Activated CD4-positive, alpha-beta T cell treated with anti-CD3 and anti-CD28 coated beads, Interleukin-2, amount 50 U/mL, for 4 hours (primary cell): Measurements from ENCODE around the gene DNAH6.
"Not testable (repeated sequence)": the region's sequence is repeated elsewhere in the genome, so short reads cannot be mapped to it uniquely, and the experiment has no call there.

Experiments
- DNase-seq, 2 experiments: peaks; one replicate each; pipeline ENCODE4 v3.0.0-alpha.2; 2020

DNAH6 gene

GRCh38 chr2:84757648-84758047 lies 241.3 kb downstream of the DNAH6 start:
- DNase-seq, result no peak

- DNase-seq, result no peak
Observed at GRCh38 chr2:84766791-84767190, 250.5 kb downstream of the DNAH6 start.

- no peak for DNase-seq
Observed at GRCh38 chr2:84768840-84769239, 252.5 kb downstream of the DNAH6 start.

- no peak for DNase-seq
Observed at GRCh38 chr2:84770280-84770679, 254.0 kb downstream of the DNAH6 start.

GRCh38 chr2:84771251-84771650 lies 255.0 kb downstream of the DNAH6 start:
- DNase-seq, result no peak

- DNase-seq, result not testable (repeated sequence)
Observed at GRCh38 chr2:84773562-84773961, 257.3 kb downstream of the DNAH6 start.

- no peak for DNase-seq
Observed at GRCh38 chr2:84776011-84776410, 259.7 kb downstream of the DNAH6 start.

GRCh38 chr2:84778911-84779690 lies 262.8 kb downstream of the DNAH6 start:
- no peak for DNase-seq

- no peak for DNase-seq
Observed at GRCh38 chr2:84779781-84780180, 263.5 kb downstream of the DNAH6 start.

GRCh38 chr2:84781942-84782716 lies 265.8 kb downstream of the DNAH6 start:
- peak; percentile 59 to 67 for DNase-seq

GRCh38 chr2:84782717-84783442 lies 266.6 kb downstream of the DNAH6 start:
- DNase-seq, result peak in 1 of 2 experiments; percentile 18

GRCh38 chr2:84785950-84786349 lies 269.7 kb downstream of the DNAH6 start:
- DNase-seq, result no peak

GRCh38 chr2:84786601-84787000 lies 270.3 kb downstream of the DNAH6 start:
- no peak for DNase-seq

- no peak for DNase-seq
Observed at GRCh38 chr2:84788027-84788426, 271.7 kb downstream of the DNAH6 start.

- DNase-seq, result no peak
Observed at GRCh38 chr2:84788498-84788897, 272.2 kb downstream of the DNAH6 start.

- DNase-seq, result no peak
Observed at GRCh38 chr2:84792856-84793522, 276.7 kb downstream of the DNAH6 start.

GRCh38 chr2:84793641-84794040 lies 277.3 kb downstream of the DNAH6 start:
- no peak for DNase-seq

GRCh38 chr2:84796798-84797197 lies 280.5 kb downstream of the DNAH6 start:
- DNase-seq, result no peak

GRCh38 chr2:84797271-84797670 lies 281.0 kb downstream of the DNAH6 start:
- no peak for DNase-seq

GRCh38 chr2:84799772-84800171 lies 283.5 kb downstream of the DNAH6 start:
- DNase-seq, result no peak

GRCh38 chr2:84800194-84800805 lies 284.0 kb downstream of the DNAH6 start:
- no peak for DNase-seq

- DNase-seq, result no peak
Observed at GRCh38 chr2:84801811-84802210, 285.5 kb downstream of the DNAH6 start.
